ENCODE results near the gene SLC2A9.

GRCh38 chr4:9800848-9801247, 220.4 kb downstream of the SLC2A9 start:
- TF ChIP-seq CTCF (IDR thresholded peaks at IDR 0.05) (no peak), EP300 (IDR thresholded peaks at IDR 0.05) (no peak), POLR2A (IDR thresholded peaks at IDR 0.05) (no peak), POLR2AphosphoS5 (IDR thresholded peaks at IDR 0.05) (no peak)
